ENCODE results near the gene SPG11.
A peak's percentile ranks its signal among the peaks of the same experiment; 100 is the strongest.
"Not testable (repeated sequence)": the region's sequence is repeated elsewhere in the genome, so short reads cannot be mapped to it uniquely, and the experiment has no call there.

Gene SPG11

GRCh38 chr15:44620081-44620480 lies 43.4 kb downstream of the SPG11 start:
- DNase-seq: no peak

- DNase-seq: no peak
Observed at GRCh38 chr15:44616974-44617373, 46.5 kb downstream of the SPG11 start.

DNA sequence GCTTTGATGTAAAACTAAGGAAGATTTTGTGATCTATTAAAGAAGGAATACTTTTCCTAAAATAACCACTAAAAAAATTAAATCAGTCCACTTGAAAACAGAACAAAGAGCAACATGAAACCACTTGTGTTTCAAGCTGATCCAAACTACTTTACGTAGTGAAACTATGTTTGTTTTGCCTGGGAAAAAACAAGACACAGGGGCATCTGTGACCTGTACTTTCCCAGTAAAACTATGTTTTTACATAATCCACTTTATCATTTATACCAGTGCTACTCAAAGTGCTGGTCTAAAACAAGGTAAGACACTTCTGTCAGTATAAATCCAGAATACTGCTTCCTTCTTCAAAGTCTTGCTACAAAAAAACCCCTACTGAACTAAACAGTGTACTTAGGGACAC lies 56.7 kb downstream of the SPG11 start:
- DNase-seq: no peak

DNA sequence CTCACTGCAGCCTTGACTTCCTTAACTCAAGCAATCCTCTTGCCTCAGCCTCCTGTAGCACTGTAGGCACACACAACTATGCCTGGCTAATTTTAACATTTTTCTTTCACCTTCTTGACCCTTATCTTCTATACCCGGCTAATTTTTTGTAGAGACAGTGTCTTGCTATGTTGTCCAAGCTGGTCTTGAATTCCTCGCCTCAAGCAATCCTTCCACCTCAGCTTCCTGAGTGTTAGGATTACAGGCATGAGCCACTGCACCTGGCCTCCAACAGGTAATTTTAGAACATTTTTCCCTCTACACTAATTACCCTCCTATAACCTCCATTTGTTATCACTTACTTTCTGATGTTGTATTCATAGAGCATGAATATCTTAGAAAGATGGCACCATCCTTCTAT lies 60.3 kb downstream of the SPG11 start:
- DNase-seq: no peak

DNA sequence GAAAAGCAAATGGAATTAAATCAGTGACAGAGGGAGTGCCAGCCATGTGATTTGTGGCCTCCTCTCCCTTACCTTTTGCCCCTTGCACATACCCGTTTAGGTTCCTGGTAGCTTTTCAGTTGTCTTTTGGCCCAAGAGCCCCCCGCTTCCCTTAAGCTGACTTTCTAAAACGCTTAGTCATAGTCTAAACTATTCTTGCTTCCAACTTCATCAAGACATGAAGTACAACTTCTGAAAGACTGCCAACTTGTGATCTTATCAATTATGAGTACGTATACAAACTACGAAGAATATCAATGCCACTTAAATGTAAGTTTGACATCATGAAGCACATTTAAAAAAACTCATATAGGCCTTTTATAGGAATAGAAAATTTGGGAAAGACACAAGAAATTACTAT lies 64.6 kb downstream of the SPG11 start:
- DNase-seq: no peak

- DNase-seq: no peak
Observed at GRCh38 chr15:44598066-44598465, 65.4 kb downstream of the SPG11 start.

- DNase-seq: no peak
Observed at GRCh38 chr15:44596511-44597010, 66.9 kb downstream of the SPG11 start.

- DNase-seq: no peak
Observed at GRCh38 chr15:44595656-44596510, 67.6 kb downstream of the SPG11 start.

DNA sequence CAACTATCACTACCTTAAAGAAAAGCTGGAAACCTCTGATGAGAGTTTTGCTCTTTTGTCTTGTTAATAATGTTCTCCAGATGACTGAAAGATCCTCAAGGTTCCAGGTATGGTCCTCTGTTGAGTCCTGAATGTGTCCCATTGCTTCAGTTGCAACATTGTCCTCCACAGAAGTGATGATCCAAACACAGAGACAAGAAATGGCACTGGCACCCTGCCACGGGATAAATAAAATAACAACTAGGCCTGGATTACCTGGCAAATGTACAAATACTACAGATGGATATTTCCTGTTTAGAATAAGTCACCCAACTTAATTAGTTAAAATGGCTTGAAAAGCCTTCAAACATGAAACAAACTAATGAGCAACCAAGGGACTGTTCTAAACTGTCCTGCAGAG lies 68.2 kb downstream of the SPG11 start:
- no peak for DNase-seq

DNA sequence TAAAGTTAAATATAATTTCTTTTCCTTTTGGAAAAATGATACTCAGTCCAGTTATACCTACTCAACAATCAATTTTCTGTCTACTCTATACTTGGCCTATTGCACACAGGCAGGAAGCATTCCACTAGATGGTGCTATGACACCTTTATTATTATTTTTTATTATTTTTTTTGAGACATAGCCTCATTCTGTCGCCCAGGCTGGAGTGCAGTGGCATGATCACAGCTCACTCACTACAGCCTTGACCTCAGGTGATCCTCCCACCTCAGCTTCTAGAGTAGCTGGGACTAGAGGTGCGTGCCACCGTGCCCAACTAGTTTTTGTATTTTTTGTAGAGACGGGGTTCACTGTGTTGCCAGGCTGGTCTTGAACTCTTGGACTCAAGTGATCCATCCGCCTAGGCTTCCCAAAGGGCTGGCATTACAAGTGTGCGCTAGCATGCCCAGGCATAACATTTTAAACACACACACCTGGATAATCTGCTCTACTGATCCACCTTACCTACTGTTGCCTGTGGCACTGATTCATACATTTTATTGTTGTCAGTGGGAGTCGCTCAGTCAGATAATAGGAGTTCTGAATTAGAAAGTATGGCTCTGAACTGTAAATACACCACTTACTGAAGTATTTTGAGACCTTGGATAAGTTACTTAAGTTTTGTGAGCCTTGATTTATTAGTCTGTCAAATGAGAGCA lies 70.3 kb downstream of the SPG11 start:
- no peak for DNase-seq

DNA sequence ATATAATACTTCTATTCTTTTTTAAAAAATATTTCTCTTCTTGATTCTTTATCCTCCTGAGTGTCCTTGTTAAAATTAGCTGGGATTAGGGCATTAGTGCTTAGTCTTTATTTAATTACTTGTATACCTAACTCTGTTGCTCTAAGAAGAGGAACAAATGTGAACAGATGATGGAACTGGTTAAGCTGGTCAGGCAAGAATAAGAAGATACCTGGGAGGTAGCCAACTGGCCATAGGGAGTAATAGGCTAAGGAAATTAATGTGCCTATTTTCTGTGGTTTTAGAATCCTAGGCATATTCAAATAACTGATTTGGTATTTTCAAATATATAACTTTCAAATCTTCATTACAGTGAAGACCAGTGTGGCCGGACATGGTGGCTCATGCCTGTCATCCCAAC lies 72.1 kb downstream of the SPG11 start:
- no peak for DNase-seq

GRCh38 chr15:44588541-44588940 lies 74.9 kb downstream of the SPG11 start:
- DNase-seq: no peak

DNA sequence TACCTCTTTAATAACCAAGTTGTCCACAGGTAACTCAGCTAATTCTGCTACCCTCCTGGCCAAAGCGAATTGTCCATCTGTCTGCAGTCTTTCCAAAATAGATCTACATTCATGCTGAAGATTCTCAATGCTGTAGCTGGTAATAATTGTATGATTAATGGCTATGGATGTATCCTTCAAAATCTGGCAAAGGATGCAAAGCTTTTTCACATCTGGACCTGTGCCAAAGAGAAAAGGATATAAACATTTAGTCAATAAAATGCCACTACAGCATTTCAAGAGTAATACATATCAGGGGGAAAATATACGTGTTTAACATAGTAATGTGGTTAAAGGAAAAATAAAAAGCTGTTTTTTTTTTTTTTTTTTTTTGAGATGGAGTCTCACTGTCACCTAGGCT lies 77.8 kb downstream of the SPG11 start:
- DNase-seq: no peak

DNA sequence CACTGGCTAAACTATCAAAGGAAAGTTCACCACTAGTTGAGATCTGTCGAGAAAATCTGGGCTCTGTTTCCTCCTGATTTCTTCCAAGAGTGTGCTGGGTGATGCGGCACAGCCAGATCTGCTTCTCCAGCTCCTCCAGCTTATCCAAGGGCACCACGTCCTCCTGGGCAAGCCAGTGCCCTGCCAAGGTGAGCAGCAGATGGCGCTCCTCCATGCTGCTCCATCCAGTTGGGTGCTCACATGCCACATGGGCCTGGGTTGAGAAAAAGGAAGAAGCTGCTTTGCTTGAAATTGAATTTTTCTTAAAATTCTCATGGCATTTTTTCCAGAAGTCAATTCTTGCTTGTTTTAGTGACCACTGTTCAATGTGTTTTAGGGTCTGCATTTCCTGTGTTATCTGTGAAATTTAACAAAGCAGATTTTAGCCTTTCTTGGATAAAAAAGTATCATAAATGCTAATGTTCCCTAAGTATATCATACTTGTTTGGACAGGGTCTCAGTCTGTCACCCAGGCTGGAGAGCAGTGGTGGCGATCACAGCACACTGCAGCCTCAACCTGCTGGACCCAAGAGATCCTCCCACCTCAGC lies 79.2 kb downstream of the SPG11 start:
- DNase-seq: peak; percentile 65 to 69

- DNase-seq: no peak
Observed at GRCh38 chr15:44580105-44580504, 83.4 kb downstream of the SPG11 start.

DNA sequence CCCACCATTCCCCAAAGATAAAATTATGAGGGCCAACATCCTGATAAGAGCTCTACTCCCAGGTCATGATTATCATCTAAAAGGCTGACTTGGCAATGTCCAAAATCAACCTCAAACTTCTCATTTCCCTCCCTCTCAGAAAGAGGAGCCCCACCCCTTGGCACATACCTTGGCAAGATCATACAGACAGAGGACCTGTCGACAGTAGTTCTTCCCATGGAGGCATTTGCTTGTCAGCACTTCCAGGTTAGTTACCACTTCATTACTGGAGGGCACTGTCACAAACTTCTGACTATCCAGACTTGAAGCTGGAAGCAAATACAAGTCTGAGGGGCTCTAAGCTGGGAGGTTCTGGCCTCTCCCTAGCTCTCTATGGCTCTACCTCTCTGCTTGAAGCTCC lies 88.7 kb downstream of the SPG11 start:
- DNase-seq: no peak

DNA sequence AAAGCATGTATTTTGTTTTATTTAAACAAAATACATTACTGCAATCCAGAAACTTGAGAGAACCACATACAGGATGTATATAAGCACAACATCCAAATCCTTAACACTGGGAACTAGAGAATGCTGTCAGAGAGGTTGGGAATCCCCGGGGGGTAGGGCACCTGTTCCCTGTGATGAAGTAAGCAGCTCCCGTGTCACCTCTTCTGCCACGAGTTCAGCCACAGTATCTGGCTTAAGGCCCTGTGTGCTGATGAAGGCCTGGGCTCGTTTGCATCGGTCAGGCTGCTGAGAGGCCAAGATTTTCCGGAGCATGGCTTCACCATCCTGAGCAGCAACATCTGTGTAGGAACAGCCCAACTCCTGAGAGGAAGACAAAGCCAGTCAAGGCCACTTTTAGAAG lies 90.1 kb downstream of the SPG11 start:
- no peak for DNase-seq

DNA sequence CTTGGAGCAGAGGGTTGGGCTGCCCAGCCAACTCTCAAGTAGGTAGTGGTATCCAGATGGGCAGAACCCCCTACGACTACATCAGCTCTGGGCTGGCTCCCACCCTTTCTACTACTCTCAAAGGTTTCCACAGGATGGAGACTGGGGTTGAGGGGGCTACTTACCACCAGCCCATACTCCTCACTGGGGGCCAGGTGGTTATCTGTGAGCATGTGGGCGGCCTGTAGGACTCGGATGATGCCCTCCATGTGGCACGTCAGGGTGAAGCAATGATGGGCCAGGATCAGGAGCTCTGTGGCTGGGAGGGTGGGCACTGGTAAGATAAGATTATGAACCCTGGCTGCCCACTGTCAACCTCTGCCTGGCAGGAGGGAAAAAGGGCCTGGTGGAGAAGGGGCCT lies 93.1 kb downstream of the SPG11 start:
- no peak for DNase-seq

DNA sequence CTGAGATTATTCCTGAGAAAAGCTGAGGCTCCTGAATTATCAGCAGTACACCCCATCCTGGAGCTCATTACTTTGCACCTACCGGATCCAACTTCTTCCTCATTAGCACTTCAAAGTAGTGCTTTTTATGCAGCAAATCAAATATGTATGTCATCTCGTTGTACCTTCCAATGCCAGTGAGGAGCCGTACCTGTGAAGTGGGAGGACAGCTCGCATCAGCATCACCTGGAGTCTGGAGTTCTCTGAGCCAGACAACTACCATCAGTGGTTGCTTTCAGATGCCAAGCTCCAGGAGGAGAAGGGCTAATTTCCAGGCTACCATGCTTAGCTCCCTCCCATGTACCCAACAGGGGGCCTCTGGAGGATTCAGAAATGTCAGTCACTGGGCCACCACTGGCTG lies 94.1 kb downstream of the SPG11 start:
- DNase-seq: no peak

- DNase-seq: no peak
Observed at GRCh38 chr15:44568338-44568737, 95.1 kb downstream of the SPG11 start.

- DNase-seq: no peak
Observed at GRCh38 chr15:44566155-44566540, 97.3 kb downstream of the SPG11 start.

DNA sequence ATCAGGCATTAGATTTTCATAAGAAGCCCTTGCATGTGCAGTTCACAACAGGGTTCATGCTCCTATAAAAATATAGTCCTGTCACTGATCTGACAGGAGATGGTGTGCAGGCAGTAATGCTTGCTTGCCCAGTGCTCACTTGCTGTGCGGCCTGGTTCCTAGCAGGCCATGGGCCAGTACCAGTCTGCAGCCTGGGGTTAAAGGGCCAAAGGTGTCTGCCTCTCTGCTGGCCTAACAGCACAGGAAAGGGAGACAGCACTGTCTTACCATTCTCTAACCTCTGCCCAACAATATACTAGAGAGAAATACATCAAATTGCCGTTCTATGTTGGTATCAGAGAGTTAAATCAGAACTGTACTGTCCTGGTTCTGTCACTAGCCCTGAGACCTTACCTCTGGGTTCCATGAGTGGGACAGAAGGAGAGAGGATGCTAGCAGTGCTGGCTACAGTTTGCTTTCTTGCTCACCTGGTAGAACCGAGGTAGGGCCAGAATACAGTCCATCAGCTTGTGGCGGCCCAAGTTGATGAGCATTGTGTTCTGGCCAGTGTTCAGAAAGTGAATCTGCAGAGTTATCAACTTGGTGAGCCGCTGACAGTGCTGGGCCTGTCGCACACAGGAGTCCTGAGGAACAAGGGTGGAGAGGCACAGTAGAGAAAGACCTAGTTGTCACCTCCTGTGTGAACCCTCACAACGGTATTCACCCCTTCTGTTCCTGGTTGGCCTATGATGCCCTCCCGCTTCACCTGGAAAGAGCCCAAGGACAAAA lies 97.9 kb downstream of the SPG11 start:
- DNase-seq: no peak

- DNase-seq: not testable (repeated sequence)
Observed at GRCh38 chr15:44560926-44561325, 102.5 kb downstream of the SPG11 start.
